ENCODE results near the gene DISP2. TPM values are rescaled to one million over a fixed set of nuclear protein-coding genes. Genes with fewer than 3 reads are reported as not detected.

Gene DISP2
- total RNA-seq = 0.22 and 1.0 TPM in 2 replicates

- intact Hi-C loops (cut with micrococcal nuclease) = loop anchor here (1.0 to 5.0 kb wide), 5 partner anchors 10 to 209 kb away; partner anchors contain the start of genes CCDC32, INAFM2, KNSTRN and RPUSD2
Observed at GRCh38 chr15:40357723-40358470, at the start of gene DISP2. Gene DISP2, plus strand, starts transcription at chr15:40358219. Its CDS starts 103 bp downstream, at chr15:40358322.

DNA sequence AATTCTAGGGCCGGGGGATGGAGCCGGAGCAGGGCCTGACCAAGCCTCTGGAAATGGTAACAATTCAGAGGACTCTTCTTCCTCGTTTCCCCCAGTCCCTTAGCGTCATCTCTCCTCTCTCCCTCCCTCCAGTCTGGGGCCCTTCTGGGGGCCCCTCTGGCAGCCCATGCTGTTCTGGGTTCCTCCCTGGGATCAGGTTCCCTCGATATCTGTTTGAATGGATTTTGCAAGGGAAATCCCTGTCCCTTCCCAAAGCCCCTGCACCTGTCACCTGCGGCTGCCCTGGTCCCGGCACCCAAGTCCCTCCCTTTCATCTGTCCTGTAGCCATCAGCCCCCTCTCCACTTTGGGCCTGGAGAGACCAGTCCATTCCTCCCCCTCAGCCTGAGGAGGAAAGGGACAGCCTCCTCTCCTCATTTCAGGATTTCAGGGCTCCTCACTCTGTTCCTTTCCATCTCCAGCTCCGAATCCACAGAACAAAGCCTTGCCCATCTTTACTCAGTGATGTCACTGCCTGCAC is 48.6 kb upstream of the DISP2 start:
- intact Hi-C loops (cut with micrococcal nuclease) = loop anchor here (5.0 kb wide), 2 partner anchors 73 to 377 kb away; partner anchors contain the start of genes EIF2AK4 and KNSTRN

DNA sequence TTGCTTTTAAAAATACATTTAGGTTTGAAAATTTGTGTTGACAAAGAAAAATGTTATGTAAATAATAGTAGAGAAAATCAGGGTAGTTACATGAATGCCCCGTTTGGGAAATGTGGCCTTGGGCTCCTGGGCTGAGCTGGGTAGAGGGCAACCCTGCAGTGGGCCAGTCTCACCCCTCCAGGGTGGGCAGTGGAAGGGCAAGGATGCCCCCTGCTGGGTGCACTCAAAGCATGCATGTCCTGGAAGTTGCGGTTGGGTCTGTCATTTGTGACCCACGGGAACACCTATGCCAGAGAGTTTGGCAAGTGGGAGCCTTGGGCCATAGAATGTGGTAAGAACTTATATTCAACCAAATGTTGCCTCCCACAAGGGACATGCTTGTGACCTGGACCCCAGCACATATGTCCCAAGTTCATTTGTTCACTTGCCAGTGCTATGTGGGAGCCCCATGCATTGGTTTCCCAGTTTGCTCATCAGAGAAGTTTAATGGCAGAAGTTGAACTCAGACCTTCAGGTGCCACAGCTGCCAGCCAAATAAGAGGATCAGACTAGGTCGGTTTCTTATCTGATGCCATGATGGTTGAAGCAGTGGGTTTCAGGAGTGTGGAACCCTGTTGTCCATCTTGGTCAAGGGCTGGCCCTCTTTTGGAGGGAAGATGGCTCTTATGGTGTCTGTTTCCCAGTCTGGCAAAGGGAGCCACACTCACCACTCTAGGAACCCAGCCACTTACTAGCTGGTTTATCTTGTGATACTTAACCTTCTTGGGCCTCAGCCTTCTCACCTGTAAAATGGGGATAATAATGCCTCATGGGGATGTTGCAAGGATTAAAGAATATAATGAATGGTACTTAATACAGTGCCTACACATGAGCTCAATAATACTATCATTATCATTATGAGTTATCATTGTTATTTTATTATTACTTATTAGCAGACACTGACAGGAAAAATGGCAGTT is 47.7 kb upstream of the DISP2 start:
- intact Hi-C loops (cut with micrococcal nuclease) = loop anchor here (1.0 kb wide), 1 partner anchor 31 kb away; no protein-coding TSS in a partner anchor

- intact Hi-C loops (cut with micrococcal nuclease) = loop anchor here (1.0 kb wide), 1 partner anchor 32 kb away; no protein-coding TSS in a partner anchor
Observed at GRCh38 chr15:40310993-40311392, 47.0 kb upstream of the DISP2 start.

DNA sequence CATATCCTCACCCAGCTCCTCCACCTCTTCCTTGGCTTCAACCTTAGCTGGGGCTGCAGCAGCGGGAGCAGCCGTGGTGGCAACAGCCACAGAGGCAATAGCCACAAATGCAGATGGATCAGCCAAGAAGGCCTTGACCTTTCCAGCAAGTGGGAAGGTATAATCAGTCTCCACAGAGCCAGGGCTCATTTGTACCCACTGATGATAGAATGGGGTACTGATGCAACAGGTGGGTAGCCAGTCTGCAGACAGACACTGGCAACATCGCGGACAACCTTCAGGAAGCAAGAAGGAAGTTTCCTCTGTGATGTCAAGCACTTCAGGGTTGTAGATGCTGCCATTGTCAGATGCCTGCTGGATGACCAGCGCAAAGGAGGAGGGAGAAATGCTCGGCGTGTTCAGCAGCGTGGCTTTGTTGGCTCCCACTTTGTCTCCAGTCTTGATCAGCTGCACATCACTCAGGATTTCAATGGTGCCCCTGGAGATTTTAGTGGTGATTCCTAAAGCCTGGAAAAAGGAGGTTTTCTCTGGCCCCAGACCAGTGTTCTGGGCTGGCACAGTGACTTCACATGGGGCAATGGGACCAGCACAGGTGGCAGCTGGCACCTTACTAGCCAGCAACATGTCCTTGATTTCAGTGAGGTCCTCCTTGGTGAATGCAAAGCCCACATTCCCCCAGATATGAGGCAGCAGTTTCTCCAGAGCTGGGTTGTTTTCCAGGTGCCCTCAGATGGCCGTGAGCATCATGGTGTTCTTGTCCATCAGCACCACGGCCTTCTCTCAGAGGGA is 45.5 kb upstream of the DISP2 start:
- intact Hi-C loops (cut with micrococcal nuclease) = no loop called here

- intact Hi-C loops (cut with micrococcal nuclease) = no loop called here
Observed at GRCh38 chr15:40313531-40314398, 44.3 kb upstream of the DISP2 start.

DNA sequence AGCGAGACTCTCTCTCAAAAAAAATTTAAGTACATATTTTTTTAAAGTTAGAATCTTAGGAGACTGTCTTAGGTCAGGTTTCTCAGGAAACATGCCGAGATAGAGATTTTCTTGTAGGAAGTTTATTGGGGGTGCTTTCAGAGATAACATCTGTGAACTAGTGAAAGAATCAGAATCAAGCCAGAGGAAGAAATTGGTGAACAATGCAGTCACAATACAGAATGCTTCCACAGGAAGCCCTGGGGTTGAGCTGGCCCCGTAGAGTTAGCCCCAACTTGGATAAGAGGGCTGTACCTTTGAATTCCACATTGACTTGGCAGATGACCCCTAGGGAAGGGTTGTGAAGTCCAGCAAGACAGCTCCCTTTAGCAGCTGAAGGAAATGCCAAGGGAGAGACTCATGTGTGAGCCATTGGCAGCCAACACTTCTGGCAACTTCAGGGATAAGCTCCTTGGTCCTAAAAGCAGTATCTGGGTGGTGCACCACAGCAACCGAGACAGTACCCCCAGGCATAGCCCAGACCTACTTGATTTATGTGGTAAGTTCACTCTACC is 43.2 kb upstream of the DISP2 start:
- intact Hi-C loops (cut with micrococcal nuclease) = no loop called here

DNA sequence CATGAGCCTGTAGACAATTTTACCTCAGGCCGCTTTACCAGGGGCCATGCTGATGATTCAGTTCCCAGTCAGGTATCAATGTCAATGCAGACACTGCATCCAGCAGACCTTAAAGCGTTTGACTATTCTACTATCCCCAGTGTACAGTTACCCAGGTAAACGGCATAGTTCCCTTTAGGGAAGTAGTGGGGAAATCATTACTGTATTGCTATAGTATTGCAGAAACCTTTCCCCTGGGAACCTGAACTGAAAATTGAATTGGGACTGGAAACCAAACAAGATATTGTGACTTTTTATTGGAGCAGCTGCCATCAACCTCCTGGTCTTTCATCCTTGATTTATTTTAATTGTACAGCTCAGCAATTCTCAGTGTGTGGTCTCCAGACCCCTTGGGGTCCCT is 41.1 kb upstream of the DISP2 start:
- intact Hi-C loops (cut with micrococcal nuclease) = no loop called here

GRCh38 chr15:40317580-40317979 is 40.4 kb upstream of the DISP2 start:
- intact Hi-C loops (cut with micrococcal nuclease) = no loop called here

GRCh38 chr15:40320409-40320808 is 37.6 kb upstream of the DISP2 start:
- intact Hi-C loops (cut with micrococcal nuclease) = loop anchor here (5.0 to 10.0 kb wide), 4 partner anchors 103 to 797 kb away; partner anchors contain the start of genes EIF2AK4, INO80 and RAD51

- intact Hi-C loops (cut with micrococcal nuclease) = loop anchor here (1.0 to 10.0 kb wide), 8 partner anchors 11 to 796 kb away; partner anchors contain the start of genes EIF2AK4, INO80, PLCB2 and RAD51
Observed at GRCh38 chr15:40320931-40321371, 37.1 kb upstream of the DISP2 start.

- intact Hi-C loops (cut with micrococcal nuclease) = loop anchor here (1.0 to 10.0 kb wide), 12 partner anchors 36 to 795 kb away; partner anchors contain the start of genes BAHD1, CCDC32, DISP2 and EIF2AK4
Observed at GRCh38 chr15:40322531-40323238, 35.3 kb upstream of the DISP2 start.

DNA sequence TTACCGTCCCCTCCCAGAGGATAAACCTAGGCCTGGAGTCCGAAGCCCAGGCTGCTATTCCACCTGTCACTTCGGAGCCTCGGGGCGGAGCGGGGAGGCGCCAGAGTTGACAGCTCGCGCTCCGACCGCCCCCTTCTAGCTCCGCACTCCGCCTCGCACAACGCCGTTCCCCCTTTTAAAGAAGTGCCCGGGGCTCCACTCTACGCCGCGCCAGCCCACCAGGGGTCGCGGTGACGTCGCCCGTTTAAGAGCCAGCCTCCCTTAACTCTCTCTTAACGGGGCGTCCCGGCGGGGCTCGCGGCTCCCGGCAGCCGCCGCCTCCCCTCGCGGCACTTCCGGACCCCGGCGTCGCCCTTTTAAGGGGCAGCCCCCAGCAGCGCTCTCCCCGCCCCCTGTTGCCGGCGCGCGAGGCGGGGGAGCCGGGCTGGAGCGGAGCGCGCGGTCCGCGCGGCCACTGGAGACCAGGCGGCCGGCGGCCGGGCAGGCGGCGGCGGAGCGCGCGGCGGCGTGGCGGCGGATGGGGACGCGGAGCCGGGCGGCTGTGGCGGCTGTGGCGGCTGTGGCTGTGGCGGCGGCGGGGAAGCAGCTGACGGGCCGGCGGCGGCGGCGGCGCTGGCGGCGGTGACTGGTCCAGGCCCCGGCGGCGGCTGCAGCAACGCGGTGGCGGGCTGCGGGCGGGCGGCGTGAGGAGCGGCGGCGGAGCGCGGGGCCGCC is 34.6 kb upstream of the DISP2 start, which contains the start of gene INAFM2:
TSS of gene INAFM2 (plus strand) at position 454 of the 714 bp plus-strand sequence. CDS start 364 bp downstream, outside the sequence.
- intact Hi-C loops (cut with micrococcal nuclease) = loop anchor here (1.0 to 10.0 kb wide), 12 partner anchors 35 to 794 kb away; partner anchors contain the start of genes BAHD1, CCDC32, DISP2 and EIF2AK4

GRCh38 chr15:40323953-40324937 is 33.8 kb upstream of the DISP2 start:
- intact Hi-C loops (cut with micrococcal nuclease) = loop anchor here (1.0 to 10.0 kb wide), 12 partner anchors 34 to 793 kb away; partner anchors contain the start of genes BAHD1, CCDC32, DISP2 and EIF2AK4

- intact Hi-C loops (cut with micrococcal nuclease) = loop anchor here (10.0 kb wide), 1 partner anchor 370 kb away; the partner anchor contains the start of gene RAD51
Observed at GRCh38 chr15:40325188-40325587, 32.8 kb upstream of the DISP2 start.

DNA sequence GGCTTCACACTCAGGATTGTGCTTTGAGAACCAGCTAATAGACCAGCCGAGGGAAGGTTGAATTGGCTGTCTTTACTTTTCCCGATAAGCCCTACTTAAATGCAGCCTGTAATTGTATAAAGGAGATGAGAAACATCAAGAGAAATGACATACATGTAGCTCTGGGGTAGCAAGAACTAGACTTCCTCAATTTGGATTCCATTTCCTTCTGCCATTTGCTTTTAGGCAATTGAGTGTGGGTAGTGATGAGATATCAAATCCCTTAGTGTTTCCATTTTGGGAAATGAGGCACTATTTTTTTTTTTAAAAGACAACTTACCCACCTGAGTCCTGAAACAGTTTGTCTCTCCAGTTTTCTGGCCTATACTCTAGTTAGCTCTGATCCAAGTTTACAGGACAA is 32.3 kb upstream of the DISP2 start:
- intact Hi-C loops (cut with micrococcal nuclease) = loop anchor here (10.0 kb wide), 1 partner anchor 369 kb away; the partner anchor contains the start of gene RAD51

Measured in T-helper 1 cell treated with Interleukin-12 subunit alpha and Interleukin-12 subunit beta and Interleukin-4 antibody, amounts not matched to agents 30 ng/mL and 1 ng/mL, for 36 hours (primary cell).